Measurements from ENCODE around the gene LLGL1.
A peak's percentile ranks its signal among the peaks of the same experiment; 100 is the strongest.

GRCh38 chr17:18182978-18183333, 42.5 kb upstream of the LLGL1 start:
- TF ChIP-seq CTCF (IDR thresholded peaks at IDR 0.05) = no peak
- peak; percentile 81 for TF ChIP-seq POLR2A (IDR thresholded peaks at IDR 0.05; ENCODE audit: low read length)
- TF ChIP-seq ZSCAN20 (CRISPR knock-in tag; IDR thresholded peaks at IDR 0.05) = no peak
- no peak for TF ChIP-seq REST (IDR thresholded peaks at IDR 0.05)
- no peak for TF ChIP-seq CBX8 (IDR thresholded peaks at IDR 0.05)
- TF ChIP-seq TFCP2L1 (CRISPR knock-in tag; IDR thresholded peaks at IDR 0.05) = no peak

Data from A549 (cell line).